ENCODE results near the gene GZMB.

GZMB gene

DNA sequence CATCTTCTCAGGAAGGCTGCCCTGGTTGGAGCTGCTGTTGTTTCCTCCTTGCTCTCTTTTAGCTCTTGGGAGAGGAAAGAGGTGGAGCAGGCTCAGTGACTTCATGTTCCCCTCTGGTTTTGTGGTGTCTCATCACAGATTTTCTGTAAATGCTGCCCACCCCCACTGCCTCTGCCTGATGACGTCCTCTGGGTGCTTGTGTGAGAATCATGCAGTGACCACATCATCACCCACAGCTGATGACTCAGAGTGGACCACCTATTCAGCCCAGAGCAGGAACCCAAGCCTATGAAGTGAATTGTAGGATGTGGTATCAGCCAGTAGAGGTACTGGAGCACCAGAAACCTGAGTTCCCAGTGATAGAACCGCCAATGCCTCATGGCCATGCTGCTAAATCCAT, at the start of gene GZMB:
Gene GZMB, minus strand, starts transcription at position 33 of the 400 bp plus-strand sequence. Its CDS starts 30 bp downstream, at position 3.
- TF ChIP-seq, protein P1, sequence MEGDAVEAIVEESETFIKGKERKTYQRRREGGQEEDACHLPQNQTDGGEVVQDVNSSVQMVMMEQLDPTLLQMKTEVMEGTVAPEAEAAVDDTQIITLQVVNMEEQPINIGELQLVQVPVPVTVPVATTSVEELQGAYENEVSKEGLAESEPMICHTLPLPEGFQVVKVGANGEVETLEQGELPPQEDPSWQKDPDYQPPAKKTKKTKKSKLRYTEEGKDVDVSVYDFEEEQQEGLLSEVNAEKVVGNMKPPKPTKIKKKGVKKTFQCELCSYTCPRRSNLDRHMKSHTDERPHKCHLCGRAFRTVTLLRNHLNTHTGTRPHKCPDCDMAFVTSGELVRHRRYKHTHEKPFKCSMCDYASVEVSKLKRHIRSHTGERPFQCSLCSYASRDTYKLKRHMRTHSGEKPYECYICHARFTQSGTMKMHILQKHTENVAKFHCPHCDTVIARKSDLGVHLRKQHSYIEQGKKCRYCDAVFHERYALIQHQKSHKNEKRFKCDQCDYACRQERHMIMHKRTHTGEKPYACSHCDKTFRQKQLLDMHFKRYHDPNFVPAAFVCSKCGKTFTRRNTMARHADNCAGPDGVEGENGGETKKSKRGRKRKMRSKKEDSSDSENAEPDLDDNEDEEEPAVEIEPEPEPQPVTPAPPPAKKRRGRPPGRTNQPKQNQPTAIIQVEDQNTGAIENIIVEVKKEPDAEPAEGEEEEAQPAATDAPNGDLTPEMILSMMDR (IDR thresholded peaks at IDR 0.05), result no peak
- no peak for TF ChIP-seq ZFX (IDR thresholded peaks at IDR 0.05; ENCODE audit: borderline replicate concordance)

GRCh38 chr14:24681056-24681455, 47.1 kb upstream of the GZMB start:
- no peak overlapping the region for H3K27ac ChIP-seq
- TF ChIP-seq, protein P1 (IDR thresholded peaks at IDR 0.05), result no peak
- no peak for TF ChIP-seq ZFX (IDR thresholded peaks at IDR 0.05; ENCODE audit: borderline replicate concordance)

More for the DNA sequence above, at the start of gene GZMB:
- no peak within 1 kb of the TSS for H3K27ac ChIP-seq

DNA sequence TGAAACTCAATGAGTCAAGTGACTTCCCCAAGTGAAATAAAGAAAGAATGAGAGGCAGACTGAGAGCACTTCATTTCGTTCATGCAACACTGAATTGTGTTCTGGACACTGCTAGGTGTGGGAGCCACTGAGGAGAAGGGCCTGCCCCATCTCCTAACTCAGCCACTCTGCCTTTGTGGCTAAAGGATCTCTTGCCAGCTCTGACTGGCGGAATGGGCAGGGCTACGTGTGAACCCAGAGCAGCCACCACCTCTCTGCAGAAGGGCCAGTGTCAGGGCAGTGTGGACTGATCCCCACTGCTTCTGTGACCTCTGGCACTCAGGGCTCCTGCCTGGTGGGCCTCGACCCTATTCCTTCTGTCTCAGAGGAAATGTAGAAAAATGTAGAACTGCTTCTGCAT, 46.5 kb upstream of the GZMB start:
- TF ChIP-seq, protein P1 (IDR thresholded peaks at IDR 0.05), result no peak
- no peak overlapping the region for H3K27ac ChIP-seq

- TF ChIP-seq ZFX (IDR thresholded peaks at IDR 0.05; ENCODE audit: borderline replicate concordance), result no peak
- TF ChIP-seq, protein P1 (IDR thresholded peaks at IDR 0.05), result peak; percentile 40
Observed at GRCh38 chr14:24679248-24679961, 45.4 kb upstream of the GZMB start.

GRCh38 chr14:24678801-24679247, 44.8 kb upstream of the GZMB start:
- TF ChIP-seq ZFX (IDR thresholded peaks at IDR 0.05; ENCODE audit: borderline replicate concordance), result no peak
- TF ChIP-seq, protein P1 (IDR thresholded peaks at IDR 0.05), result peak; percentile 99
- no peak overlapping the region for H3K27ac ChIP-seq

More at GRCh38 chr14:24679248-24679961, 45.4 kb upstream of the GZMB start:
- H3K27ac ChIP-seq, result no peak overlapping the region

DNA sequence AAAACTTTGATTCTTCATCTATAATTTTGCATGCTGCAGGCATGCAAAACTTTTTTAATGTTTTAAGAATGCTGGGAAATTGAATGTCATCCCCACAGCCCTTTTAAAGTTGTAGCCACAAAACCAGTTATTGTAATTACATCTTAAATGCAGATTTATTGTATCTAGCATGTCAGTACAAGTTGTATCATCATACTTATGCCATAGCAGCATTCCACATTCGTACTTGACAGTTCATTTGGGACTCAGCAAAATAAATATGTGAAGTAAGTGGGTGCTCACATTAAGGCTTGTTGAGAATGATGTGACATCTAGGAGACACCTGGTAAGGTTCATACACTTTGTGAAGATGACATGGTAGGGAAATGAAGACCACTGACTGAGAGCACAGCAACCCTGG, 44.0 kb upstream of the GZMB start:
- TF ChIP-seq, protein P1 (IDR thresholded peaks at IDR 0.05), result no peak
- TF ChIP-seq ZFX (IDR thresholded peaks at IDR 0.05; ENCODE audit: borderline replicate concordance), result no peak

DNA sequence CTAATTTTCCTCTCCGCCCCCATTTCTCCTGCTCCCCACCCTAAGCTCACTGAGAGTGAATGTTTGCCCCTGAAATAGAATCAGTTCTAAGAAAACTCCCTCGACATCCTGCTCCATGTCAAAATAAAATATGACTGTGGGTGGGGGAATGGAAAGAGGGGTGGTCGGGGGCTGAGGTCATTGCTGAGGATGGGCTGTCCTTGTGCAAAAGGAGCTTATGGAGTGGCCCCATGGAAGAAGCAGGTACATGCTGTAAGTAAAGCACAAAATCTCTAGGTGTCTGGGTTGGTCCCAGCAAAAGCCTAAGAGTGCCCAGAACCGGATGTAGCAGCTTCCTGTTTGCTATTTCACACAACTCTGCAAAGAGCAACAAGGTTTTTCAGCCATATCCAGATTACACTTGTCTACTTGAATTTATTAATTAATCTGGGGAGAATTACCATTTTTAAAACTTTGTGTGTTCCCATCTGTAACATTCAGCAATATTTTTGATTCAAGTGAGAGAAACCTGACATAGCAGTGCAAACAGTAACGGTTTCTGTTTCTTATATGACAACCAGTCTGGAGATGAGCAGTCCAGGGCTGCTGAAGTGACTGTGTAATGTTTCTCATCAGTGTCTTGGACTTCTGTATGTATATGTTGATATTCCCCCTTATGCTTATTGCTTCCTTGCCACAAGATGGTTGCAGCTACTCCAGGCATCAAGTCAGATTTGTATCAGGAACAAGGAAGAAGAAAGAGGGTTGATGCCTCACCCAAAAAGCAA, 40.4 kb upstream of the GZMB start:
- no peak overlapping the region for H3K27ac ChIP-seq
- TF ChIP-seq, protein P1 (IDR thresholded peaks at IDR 0.05), result no peak
- no peak for TF ChIP-seq ZFX (IDR thresholded peaks at IDR 0.05; ENCODE audit: borderline replicate concordance)

More for the DNA sequence above, 44.0 kb upstream of the GZMB start:
- H3K27ac ChIP-seq, result no peak overlapping the region

Measured in 22Rv1 (cell line).